ENCODE results near the gene CCDC138. TPM values are rescaled to one million over a fixed set of nuclear protein-coding genes. Genes with fewer than 3 reads are reported as not detected.

The CCDC138 gene
- total RNA-seq, 1 experiment from 2014 or later: 10.6 TPM

DNA sequence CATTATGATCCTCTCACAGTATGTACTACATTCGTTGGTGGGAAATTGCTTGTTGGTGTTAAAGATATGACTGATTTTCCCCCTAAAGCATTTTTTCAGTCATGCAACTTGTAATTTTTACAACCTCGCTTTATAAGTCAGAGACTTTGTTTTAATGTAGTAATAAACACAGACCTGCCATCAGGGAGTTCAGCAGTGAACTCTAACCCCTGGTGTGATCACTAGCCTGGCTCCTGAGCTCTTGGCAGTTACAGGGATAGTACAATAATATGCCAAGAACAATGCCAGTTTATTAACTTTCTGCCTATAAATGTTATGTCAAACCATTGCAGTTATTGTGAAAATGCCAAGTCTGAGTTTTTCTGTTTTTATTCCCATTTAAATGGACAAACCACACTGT, 108.6 kb downstream of the CCDC138 start:
- no peak overlapping the region for H3K27ac ChIP-seq (ENCODE audit: low read length)
- peaks cover 2% of the 10 kb centered on the region; the same call in 1 of the 2 replicates for H3K36me3 ChIP-seq (ENCODE audit: low read depth, low read length)
- no peak overlapping the region for H2AFZ ChIP-seq (ENCODE audit: low read length)
- no TSS peak for BruUV-seq (replicated peaks)
- no peaks in the 10 kb centered on the region for H3K9me2 ChIP-seq (replicated peaks; ENCODE audit: low read length)
- peaks cover 6% of the 10 kb centered on the region; the same call in 1 of the 2 replicates for H3K9me3 ChIP-seq (ENCODE audit: low read length)
- DNase-seq (no peak), ATAC-seq (no peak)
- POLR2A ChIA-PET (ENCODE audit: unreplicated experiment): no interaction called here
- H3K27me3 ChIP-seq (ENCODE audit: low read length): no peaks in the 10 kb centered on the region
- H3K9ac ChIP-seq (ENCODE audit: low read length): no peak overlapping the region
- H4K20me1 ChIP-seq (ENCODE audit: low read length): no peaks in the 10 kb centered on the region
- no peak overlapping the region for H3K4me2 ChIP-seq (ENCODE audit: low read length)
- no peaks in the 10 kb centered on the region; the same call in 1 of the 2 replicates for H3K4me1 ChIP-seq (ENCODE audit: insufficient read depth, low read length)
- intact Hi-C loops (cut with micrococcal nuclease): no loop called here
- no peaks in the 10 kb centered on the region for H3K79me2 ChIP-seq (ENCODE audit: low read length)
- no peak for TF ChIP-seq EZH2phosphoT487 (IDR thresholded peaks at IDR 0.05; ENCODE audit: borderline replicate concordance, low read length)
- no peak for TF ChIP-seq EZH2 (IDR thresholded peaks at IDR 0.05; ENCODE audit: low read length, unreplicated experiment)
- TF ChIP-seq, protein P1, sequence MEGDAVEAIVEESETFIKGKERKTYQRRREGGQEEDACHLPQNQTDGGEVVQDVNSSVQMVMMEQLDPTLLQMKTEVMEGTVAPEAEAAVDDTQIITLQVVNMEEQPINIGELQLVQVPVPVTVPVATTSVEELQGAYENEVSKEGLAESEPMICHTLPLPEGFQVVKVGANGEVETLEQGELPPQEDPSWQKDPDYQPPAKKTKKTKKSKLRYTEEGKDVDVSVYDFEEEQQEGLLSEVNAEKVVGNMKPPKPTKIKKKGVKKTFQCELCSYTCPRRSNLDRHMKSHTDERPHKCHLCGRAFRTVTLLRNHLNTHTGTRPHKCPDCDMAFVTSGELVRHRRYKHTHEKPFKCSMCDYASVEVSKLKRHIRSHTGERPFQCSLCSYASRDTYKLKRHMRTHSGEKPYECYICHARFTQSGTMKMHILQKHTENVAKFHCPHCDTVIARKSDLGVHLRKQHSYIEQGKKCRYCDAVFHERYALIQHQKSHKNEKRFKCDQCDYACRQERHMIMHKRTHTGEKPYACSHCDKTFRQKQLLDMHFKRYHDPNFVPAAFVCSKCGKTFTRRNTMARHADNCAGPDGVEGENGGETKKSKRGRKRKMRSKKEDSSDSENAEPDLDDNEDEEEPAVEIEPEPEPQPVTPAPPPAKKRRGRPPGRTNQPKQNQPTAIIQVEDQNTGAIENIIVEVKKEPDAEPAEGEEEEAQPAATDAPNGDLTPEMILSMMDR (conservative IDR thresholded peaks at IDR 0.05; ENCODE audit: low read depth, low read length): no peak
- CTCF ChIA-PET: no interaction called here
- H3F3A ChIP-seq (ENCODE audit: low read length, unreplicated experiment): no peaks in the 10 kb centered on the region
- H3K4me3 ChIP-seq (ENCODE audit: low read length): no peak overlapping the region

- Histone ChIP-seq H3K9me2 (replicated peaks; ENCODE audit: low read length) (no peaks in the 10 kb centered on the region), H3K27me3 (ENCODE audit: low read length) (no peaks in the 10 kb centered on the region), H3K9ac (ENCODE audit: low read length) (no peak overlapping the region), H3K36me3 (ENCODE audit: low read depth, low read length) (no peaks in the 10 kb centered on the region), H3K4me1 (ENCODE audit: insufficient read depth, low read length) (no peaks in the 10 kb centered on the region; the same call in 1 of the 2 replicates), H3K9me3 (ENCODE audit: low read length) (no peaks in the 10 kb centered on the region), H3K4me2 (ENCODE audit: low read length) (no peak overlapping the region), H3K79me2 (ENCODE audit: low read length) (no peaks in the 10 kb centered on the region), H3K27ac (ENCODE audit: low read length) (no peak overlapping the region), H3F3A (ENCODE audit: low read length, unreplicated experiment) (no peaks in the 10 kb centered on the region), H4K20me1 (ENCODE audit: low read length) (no peaks in the 10 kb centered on the region), H3K4me3 (ENCODE audit: low read length) (no peak overlapping the region), H2AFZ (ENCODE audit: low read length) (no peak overlapping the region)
- BruUV-seq (replicated peaks): no TSS peak
- CTCF ChIA-PET: no interaction called here
- DNase-seq (no peak), ATAC-seq (no peak)
- intact Hi-C loops (cut with micrococcal nuclease): no loop called here
- TF ChIP-seq, protein P1 (conservative IDR thresholded peaks at IDR 0.05; ENCODE audit: low read depth, low read length): no peak
- no peak for TF ChIP-seq EZH2phosphoT487 (IDR thresholded peaks at IDR 0.05; ENCODE audit: borderline replicate concordance, low read length)
- TF ChIP-seq EZH2 (IDR thresholded peaks at IDR 0.05; ENCODE audit: low read length, unreplicated experiment): no peak
- POLR2A ChIA-PET (ENCODE audit: unreplicated experiment): no interaction called here
These were observed 110.2 kb downstream of the CCDC138 start for GRCh38 chr2:108896741-108897140.

GRCh38 chr2:108898315-108899082, 111.9 kb downstream of the CCDC138 start:
- H3F3A ChIP-seq (ENCODE audit: low read length, unreplicated experiment): no peaks in the 10 kb centered on the region
- H3K36me3 ChIP-seq (ENCODE audit: low read depth, low read length): no peaks in the 10 kb centered on the region
- no peak overlapping the region for H2AFZ ChIP-seq (ENCODE audit: low read length)
- no peaks in the 10 kb centered on the region for H3K4me1 ChIP-seq (ENCODE audit: insufficient read depth, low read length)
- no peak overlapping the region for H3K9ac ChIP-seq (ENCODE audit: low read length)
- intact Hi-C loops (cut with micrococcal nuclease): no loop called here
- DNase-seq: no peak
- no peak overlapping the region for H3K27ac ChIP-seq (ENCODE audit: low read length)
- no peaks in the 10 kb centered on the region for H4K20me1 ChIP-seq (ENCODE audit: low read length)
- no peak overlapping the region for H3K4me3 ChIP-seq (ENCODE audit: low read length)
- no TSS peak for BruUV-seq (replicated peaks)
- ChIA-PET CTCF (no interaction called here), POLR2A (ENCODE audit: unreplicated experiment) (no interaction called here)
- ATAC-seq: no peak
- H3K9me2 ChIP-seq (replicated peaks; ENCODE audit: low read length): no peaks in the 10 kb centered on the region
- H3K27me3 ChIP-seq (ENCODE audit: low read length): no peaks in the 10 kb centered on the region
- TF ChIP-seq EZH2phosphoT487 (IDR thresholded peaks at IDR 0.05; ENCODE audit: borderline replicate concordance, low read length) (no peak), EZH2 (IDR thresholded peaks at IDR 0.05; ENCODE audit: low read length, unreplicated experiment) (no peak)
- TF ChIP-seq, protein P1 (conservative IDR thresholded peaks at IDR 0.05; ENCODE audit: low read depth, low read length): no peak
- H3K4me2 ChIP-seq (ENCODE audit: low read length): no peak overlapping the region
- H3K9me3 ChIP-seq (ENCODE audit: low read length): no peaks in the 10 kb centered on the region
- H3K79me2 ChIP-seq (ENCODE audit: low read length): no peaks in the 10 kb centered on the region
